Measurements from ENCODE around the gene NPC1L1.

GRCh38 chr7:44561481-44561880 is 20.4 kb upstream of the NPC1L1 start:
- TF ChIP-seq CTCF (IDR thresholded peaks at IDR 0.05): no peak
- peak in 1 of 4 donors; percentile 3 for TF ChIP-seq POLR2AphosphoS5 (IDR thresholded peaks at IDR 0.05)
